Peyer's patch (tissue), 4 donors: ENCODE data around the gene INPP5A. TPM values are rescaled to one million over a fixed set of nuclear protein-coding genes. Genes with fewer than 3 reads are reported as not detected.

ENCODE experiments used
- DNase-seq, 3 donors: peaks; one replicate each; pipeline ENCODE4 v3.0.0-alpha.2; 2017 to 2019
- H3K27ac ChIP-seq, 4 donors: fragments of 200-600 bp; sonication (generic); one replicate each; pipeline ENCODE4 v1.5.1; 2016 to 2019
- H3K27me3 ChIP-seq, 2 donors: fragments of 200-600 bp; sonication (generic); one replicate each; pipeline ENCODE4 v1.5.1; 2019
- H3K36me3 ChIP-seq, 3 donors: fragments of 200-600 bp; sonication (generic); one replicate each; pipeline ENCODE4 v1.5.1; 2016 to 2019
- H3K4me1 ChIP-seq, 4 donors: fragments of 200-600 bp; sonication (generic); one replicate each; pipeline ENCODE4 v1.5.1; 2016 to 2019
- H3K4me3 ChIP-seq, 4 donors: fragments of 200-600 bp; sonication (generic); 1 replicate in 3 of 4; 2 replicates in 1 of 4; pipeline ENCODE4 v1.5.1; 2016 to 2019; ENCODE audit warnings: mild to moderate bottlenecking in 1 of 4
- H3K9me3 ChIP-seq, 4 donors: fragments of 200-600 bp; sonication (generic); one replicate each; pipeline ENCODE4 v1.5.1; 2016 to 2019; ENCODE audit warnings: mild to moderate bottlenecking in 1 of 4
- POLR2A ChIP-seq, 2 donors: fragments of 450-650 bp; IDR thresholded peaks; one replicate each; pipeline ENCODE4 v1.5.1; 2017; ENCODE audit warnings: antibody characterized with exemption in 2 of 2, mild to moderate bottlenecking in 2 of 2, moderate library complexity in 2 of 2
- total RNA-seq, 4 donors: library from RNA; depleted of rRNA; stranded (reverse); fragments of >200 nt; gene quantifications; one replicate each; pipeline ENCODE4 v1.1.0, GENCODE V29; 2016
- TF ChIP-seq, protein P1 (sequence below), 6 experiments: fragments of 450-650 bp in 4 of 6; fragments of 200-600 bp in 2 of 6; sonication (generic) in 1 of 6; IDR thresholded peaks; one replicate each; pipeline ENCODE4 v1.5.1; 2017 to 2019; ENCODE audit warnings: antibody characterized with exemption in 6 of 6, mild to moderate bottlenecking in 3 of 6, moderate library complexity in 1 of 6

The INPP5A gene
- total RNA-seq, 4 donors from 2014 or later: 33.8 to 76.4 (median 38.1) TPM

DNA sequence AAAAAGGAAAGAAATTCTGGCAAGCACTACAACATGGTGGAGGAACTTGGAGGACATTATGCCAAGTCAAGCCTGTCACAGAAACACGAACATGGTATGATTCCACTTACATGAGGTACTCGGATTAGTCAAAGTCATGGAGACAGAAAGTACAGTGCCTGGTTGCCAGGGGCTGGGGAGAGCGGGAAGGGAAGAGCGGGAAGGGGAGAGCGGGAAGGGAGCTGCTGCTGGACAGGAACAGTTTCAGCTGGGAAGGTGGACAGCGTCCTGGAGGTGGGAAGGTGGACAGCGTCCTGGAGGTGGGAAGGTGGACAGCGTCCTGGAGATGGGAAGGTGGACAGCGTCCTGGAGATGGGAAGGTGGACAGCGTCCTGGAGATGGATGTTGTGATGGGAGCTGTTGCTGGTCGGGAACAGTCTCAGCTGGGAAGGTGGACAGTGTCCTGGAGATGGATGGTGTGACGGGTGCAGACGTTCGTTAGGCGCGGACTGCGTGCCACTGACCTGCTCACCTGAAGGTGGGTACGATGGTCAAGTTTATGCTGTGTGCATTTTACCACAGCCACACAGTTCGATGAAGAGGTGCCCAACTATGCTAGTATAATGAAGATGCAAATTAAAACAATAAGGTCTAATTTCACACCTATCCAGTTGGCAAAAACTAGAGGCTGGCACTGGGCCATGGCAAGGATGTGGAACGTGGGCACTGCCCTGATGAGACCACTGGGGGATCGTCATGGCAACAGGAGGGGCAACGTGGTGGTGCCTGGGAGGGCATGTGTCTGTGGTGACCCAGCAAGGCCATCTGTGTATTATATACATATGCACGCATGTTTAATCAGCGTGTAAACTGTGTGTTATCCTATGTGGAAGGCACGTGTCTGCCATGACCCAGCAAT lies 144.5 kb downstream of the INPP5A start:
- H3K4me1 ChIP-seq: no peaks in the 10 kb centered on the region
- H3K27ac ChIP-seq: no peak overlapping the region
- H3K27me3 ChIP-seq: no peaks in the 10 kb centered on the region
- no peak for TF ChIP-seq POLR2A (IDR thresholded peaks at IDR 0.05)
- TF ChIP-seq, protein P1, sequence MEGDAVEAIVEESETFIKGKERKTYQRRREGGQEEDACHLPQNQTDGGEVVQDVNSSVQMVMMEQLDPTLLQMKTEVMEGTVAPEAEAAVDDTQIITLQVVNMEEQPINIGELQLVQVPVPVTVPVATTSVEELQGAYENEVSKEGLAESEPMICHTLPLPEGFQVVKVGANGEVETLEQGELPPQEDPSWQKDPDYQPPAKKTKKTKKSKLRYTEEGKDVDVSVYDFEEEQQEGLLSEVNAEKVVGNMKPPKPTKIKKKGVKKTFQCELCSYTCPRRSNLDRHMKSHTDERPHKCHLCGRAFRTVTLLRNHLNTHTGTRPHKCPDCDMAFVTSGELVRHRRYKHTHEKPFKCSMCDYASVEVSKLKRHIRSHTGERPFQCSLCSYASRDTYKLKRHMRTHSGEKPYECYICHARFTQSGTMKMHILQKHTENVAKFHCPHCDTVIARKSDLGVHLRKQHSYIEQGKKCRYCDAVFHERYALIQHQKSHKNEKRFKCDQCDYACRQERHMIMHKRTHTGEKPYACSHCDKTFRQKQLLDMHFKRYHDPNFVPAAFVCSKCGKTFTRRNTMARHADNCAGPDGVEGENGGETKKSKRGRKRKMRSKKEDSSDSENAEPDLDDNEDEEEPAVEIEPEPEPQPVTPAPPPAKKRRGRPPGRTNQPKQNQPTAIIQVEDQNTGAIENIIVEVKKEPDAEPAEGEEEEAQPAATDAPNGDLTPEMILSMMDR (IDR thresholded peaks at IDR 0.05): no peak
- peak in 2 of 3 donors; percentile 37 to 43 for DNase-seq
- no peak overlapping the region for H3K4me3 ChIP-seq
- no peaks in the 10 kb centered on the region for H3K36me3 ChIP-seq
- no peaks in the 10 kb centered on the region for H3K9me3 ChIP-seq

GRCh38 chr10:132684164-132684891 lies 146.7 kb downstream of the INPP5A start:
- Histone ChIP-seq H3K36me3 (no peaks in the 10 kb centered on the region), H3K27me3 (no peaks in the 10 kb centered on the region), H3K27ac (no peak overlapping the region), H3K9me3 (no peaks in the 10 kb centered on the region), H3K4me3 (no peak overlapping the region), H3K4me1 (no peaks in the 10 kb centered on the region)
- TF ChIP-seq POLR2A (IDR thresholded peaks at IDR 0.05): no peak
- TF ChIP-seq, protein P1 (IDR thresholded peaks at IDR 0.05): no peak
- peak in 2 of 3 donors; percentile 37 to 50 for DNase-seq

DNA sequence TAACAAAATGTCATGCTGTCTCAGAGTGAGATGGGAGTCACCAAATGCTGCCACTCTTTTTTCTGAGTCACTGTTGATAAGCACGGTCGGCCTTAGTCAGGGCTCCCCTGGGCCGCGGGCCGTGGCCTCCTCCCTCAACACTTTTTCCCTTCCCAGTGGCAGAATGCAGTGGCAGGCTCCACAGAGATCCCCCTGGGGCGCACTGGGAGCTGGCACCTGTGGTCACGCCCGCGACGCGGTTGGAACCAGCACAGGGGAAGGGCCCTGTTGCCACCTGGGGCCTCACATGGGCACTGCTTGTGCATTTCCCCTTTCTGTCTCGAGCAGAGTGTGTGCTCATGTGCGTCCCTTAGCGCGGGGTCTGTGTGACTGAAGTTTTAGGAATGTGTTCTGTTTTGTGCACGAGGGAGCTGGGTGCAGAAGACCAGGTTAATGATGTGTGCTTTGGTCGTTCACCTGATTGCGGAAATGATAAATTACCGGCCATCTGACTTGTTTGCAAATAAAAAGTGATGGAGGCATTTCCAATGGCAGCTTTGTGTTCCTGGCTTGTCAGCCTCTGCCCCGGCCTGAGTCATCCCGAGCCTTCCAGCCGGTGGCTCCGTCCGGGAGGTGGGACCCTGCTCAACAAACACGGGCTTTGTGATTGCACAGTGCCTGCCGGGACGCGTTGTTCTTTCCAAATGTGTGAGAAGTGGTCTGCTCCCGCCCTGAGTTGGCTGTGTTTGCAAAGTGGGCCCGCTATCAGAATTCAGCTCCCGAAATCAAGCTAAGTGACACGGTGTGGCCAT lies 147.7 kb downstream of the INPP5A start:
- H3K4me1 ChIP-seq: no peaks in the 10 kb centered on the region
- no peaks in the 10 kb centered on the region for H3K9me3 ChIP-seq
- H3K27ac ChIP-seq: no peak overlapping the region
- H3K36me3 ChIP-seq: peaks cover 0 to 4% (median 0%) of the 10 kb centered on the region in 3 donors
- DNase-seq: peak; percentile 23 to 62 (median 52)
- H3K27me3 ChIP-seq: no peaks in the 10 kb centered on the region
- no peak for TF ChIP-seq POLR2A (IDR thresholded peaks at IDR 0.05)
- TF ChIP-seq, protein P1 (IDR thresholded peaks at IDR 0.05): no peak
- no peak overlapping the region for H3K4me3 ChIP-seq

DNA sequence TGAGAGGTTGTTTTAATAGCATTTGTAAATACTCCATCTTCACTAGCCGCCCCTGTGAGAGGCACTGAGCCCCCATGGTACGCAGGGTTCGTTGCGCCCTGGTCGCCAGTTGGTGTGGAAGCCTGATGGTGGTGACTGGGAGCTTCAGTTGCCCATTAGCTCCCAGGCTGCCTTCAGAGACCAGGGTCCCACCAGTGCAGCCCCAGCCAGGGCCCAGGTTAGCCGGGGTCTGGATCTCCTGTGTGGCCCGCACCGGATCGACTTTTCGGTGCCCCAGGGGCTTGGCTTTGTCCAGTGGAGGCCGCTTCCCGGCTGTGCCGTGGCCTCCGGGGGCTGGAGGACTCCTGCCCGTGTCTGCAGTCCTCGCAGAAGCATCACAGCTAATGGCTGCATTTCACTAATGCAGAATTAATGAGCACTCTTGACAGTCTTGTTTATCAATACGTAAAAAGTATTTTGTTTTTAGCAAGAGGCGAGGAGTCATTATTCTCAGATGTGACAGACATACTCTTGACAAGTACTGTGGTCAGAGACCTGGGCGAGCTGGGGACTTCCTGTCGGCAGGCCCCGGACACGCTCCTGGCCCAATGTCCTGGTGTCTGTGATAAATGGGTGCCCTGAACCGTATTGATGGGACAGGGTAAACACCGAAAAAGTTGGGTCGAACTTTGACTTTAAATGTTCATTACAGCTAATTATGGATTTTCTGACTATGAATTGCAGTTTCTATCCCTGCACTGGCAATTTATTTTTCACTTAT lies 148.5 kb downstream of the INPP5A start:
- Histone ChIP-seq H3K36me3 (peaks cover 0 to 12% (median 0%) of the 10 kb centered on the region in 3 donors), H3K27ac (no peak overlapping the region), H3K4me1 (no peaks in the 10 kb centered on the region), H3K27me3 (no peaks in the 10 kb centered on the region), H3K4me3 (no peak overlapping the region), H3K9me3 (no peaks in the 10 kb centered on the region)
- TF ChIP-seq, protein P1 (IDR thresholded peaks at IDR 0.05): no peak
- TF ChIP-seq POLR2A (IDR thresholded peaks at IDR 0.05): no peak
- DNase-seq: peak in 2 of 3 donors; percentile 33 to 39
